GM18870 (cell line): ENCODE measurements around the gene ANKRD13C.

Source experiments
- ATAC-seq: cut with Tn5 transposase; IDR thresholded peaks from one replicate; pipeline ENCODE4 v1.9.1; 2021; ENCODE audit warnings: moderate library complexity; ENCODE audit not compliant: unreplicated experiment

The ANKRD13C gene

DNA sequence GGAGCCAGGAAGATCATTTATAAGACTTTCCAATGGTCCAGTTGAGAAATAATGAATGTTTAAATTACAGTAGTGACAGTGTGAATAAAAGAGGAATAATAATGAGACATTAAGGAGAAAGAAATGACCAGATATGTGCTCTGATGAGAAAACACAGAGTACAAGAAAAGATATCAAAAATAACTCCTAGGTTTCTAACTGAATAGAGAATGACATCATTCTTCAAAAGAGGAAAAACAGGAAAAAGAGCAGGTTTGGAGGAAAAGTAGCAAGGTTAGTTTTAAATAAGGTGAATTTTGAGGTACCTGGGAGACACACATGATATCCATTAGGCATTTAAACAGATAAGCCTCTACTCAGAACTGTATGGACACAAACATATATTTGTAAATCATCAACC, 55.0 kb downstream of the ANKRD13C start:
- no peak for ATAC-seq

DNA sequence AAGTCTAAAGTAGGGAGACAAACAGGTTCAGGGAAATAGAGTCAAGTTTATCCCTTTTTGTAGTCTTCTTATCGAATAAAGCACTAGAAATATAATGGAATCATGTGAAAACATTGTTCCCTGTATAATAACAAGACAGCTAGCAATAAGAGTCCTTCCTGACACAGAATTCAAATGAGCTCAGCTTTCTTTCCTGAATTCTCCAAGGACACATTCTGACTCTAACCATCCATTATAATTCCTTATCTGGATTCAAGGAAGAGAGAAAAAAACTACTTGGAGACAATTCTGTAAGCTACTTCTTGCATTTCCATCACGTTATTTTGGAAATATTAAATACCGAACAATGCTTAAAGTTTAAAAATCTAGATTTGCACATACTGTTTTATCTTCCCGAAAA, 58.8 kb downstream of the ANKRD13C start:
- ATAC-seq = no peak

DNA sequence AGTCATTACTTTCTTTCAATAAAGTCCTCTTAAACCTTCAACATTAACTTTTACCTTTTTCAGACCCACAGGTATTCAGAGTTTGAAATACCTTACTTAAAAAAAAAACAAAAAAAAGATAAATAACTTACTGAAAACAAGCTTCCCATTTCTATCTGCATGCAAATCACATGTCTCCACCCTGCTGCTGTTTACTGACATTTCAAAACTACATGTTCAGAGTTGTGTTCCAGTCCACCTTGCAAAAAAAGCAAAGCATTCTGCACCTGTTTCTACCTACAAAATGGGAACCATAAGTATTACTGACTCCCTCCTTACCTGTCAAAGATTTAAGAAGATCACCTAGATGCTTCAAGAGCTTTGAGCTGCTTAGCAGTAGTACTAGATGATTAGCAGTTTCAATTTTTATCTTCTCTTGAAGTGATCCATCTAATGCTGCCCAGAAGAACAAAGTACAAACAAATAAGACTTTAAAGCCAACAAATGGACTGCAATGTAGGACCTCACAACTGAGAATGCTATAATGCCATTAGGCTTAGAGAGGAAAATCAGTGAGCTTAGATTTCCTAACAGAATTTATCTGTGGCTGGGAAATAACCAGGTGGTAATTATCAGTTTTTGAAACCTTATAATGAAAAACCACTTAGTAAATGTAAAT, 61.2 kb downstream of the ANKRD13C start:
- ATAC-seq = no peak

DNA sequence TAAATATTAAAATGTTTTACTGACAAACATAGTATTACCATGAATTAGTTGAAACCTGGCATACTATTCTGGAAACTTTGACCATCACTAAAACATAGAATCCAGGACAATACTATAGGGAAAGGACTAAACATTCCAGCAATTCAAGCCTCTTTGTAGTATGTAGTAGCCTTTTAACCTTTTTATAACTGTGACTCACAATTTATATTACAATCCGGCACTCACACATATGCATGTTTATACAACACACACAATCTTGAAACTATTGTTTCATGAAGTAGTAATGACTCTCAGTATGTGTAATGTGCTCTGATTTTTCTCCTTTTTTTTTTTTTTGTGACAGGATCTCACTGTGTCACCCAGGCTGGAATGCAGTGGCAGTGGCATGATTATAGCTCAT, 64.3 kb downstream of the ANKRD13C start:
- ATAC-seq = no peak

DNA sequence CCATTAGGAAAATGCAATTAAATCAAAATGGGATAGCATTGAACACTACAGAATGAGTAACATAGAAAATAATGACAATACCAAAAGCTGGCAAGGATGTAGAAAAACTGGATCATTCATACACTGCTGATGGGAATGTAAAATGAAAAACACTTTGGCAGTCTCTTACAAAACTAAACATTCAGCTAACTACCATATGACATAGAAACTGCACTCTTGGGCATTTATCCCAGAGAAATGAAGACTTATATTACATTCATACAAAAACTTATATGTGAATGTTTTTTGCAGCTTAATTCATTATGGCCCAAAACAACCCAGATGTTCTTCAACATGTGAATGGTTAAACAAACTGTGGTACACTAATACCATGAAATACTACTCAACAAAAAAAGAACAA, 66.4 kb downstream of the ANKRD13C start:
- ATAC-seq = no peak

DNA sequence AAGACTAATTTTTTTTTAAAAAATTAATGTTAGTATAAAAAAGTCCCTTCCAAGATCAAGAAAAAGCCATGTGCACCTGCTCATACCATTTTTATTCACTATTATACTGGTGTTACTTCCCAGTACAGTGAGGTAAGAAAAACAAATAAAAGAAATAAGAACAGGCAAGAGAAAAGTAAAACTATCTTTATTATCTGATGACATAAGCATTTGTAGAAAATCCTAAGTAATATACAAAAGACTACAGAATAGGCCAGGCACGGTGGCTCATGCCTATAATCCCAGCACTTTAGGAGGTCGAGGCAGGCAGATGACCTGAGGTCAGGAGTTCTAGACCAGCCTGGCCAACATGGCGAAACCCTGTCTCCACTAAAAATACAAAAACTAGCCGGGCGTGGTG, 68.1 kb downstream of the ANKRD13C start:
- ATAC-seq = no peak

DNA sequence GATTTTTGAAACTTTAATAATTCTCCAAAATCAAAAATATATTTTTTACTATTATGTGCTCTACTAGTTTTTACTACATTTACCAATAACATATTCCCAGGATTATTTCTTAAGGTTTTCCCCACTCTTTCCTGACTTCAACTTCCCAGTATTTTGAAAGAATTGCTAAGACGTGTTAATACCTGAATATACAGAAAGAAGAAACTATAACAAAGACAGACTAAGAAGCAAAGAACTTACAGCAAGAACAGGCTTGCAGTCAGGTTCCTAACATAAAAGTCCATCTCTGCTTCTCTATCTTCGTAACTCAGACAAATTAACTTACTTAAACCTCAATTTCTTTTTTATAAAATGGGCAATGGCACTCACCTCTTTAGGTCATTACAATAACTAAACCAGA, 70.2 kb downstream of the ANKRD13C start:
- ATAC-seq = no peak

DNA sequence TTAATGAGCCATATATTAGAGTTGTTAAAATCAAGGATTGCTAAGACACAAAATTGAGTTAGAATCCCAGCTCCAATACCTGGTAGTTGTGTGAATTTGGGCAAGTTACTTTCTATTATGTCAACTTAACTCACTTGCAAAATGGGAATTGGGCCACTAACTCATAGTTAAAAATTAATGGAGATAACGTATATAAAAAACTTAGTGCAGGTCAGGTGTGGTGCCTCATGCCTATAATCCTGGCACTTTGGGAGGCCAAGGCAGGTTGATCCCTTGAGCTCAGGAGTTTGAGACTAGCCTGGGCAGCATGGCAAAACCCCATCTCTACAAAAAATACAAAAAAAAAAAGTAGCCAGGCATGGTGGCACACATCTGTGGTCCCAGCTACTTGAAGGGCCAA, 75.8 kb downstream of the ANKRD13C start:
- ATAC-seq = no peak

DNA sequence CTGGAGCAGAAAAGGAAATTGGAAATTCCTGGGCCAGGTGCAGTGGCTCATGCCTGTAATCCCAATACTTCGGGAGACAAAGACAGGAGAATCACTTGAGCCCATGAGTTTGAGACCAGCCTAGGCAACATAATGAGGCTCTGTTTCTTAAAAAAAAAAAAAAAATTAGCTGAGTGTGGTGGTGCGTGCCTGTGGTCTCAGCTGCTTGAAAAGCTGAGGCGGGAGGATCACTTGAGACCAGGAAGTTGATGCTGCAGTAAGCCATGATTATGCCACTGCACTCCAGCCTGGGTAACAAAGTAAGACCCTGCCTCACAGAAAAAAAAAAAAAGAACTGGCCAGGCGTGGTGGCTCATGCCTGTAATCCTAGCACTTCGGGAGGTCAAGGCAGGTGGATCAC, 76.6 kb downstream of the ANKRD13C start:
- no peak for ATAC-seq

DNA sequence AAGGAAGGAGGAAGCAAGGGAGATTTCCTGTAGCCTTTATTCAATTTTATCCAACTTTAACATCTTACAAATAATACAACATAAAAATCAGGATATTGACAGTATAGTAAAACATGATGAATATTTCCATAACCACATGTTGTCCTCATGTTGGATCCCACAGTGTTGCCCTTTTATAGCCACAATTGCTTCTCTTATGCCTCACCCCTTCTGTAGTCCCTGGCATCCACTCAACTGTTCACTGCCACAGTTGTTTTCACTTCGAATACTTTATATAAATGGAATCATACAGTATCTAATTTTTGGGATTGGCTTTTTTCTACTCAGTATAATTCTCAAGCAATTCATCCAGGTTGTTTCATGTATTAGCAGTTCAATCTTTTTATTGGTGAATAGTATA, 88.6 kb downstream of the ANKRD13C start:
- no peak for ATAC-seq

DNA sequence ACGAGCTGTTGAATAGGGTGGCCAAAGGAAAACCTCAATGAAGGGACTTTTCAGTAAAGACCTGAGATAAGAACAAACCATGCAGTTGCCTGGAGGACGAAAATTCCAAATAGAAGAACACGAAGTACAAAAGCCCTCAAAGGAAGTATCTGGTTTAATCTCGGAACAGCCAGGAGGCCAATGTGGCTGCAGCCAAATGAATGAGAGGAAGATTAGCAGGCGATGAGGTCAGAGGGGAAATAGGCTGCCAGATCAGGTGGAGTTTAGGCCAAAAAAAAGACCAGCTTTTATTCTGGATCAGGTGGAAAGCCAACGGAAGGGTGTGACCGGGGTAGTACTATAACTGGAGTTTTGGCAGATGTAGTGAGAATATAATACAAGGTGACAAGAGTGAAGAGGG, 89.7 kb downstream of the ANKRD13C start:
- no peak for ATAC-seq

DNA sequence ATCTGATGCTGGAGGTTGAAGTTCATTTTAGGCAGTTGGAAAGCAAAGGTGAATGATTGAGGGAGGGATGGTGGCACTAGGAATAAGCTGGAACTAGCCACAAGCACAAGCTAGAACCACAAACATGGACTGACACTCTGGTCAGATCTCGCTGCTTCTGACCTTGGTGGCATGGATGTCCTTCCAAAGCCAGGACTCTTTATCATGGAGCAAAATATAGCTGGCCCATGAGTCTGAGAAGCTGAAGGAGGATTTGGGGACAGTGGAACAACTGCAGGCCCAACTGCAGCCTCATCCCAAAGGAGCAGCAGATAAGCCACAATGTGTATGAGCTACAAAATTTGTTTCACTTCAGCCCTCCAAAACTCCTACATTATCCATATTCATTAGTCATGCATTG, 97.9 kb downstream of the ANKRD13C start:
- ATAC-seq = no peak

DNA sequence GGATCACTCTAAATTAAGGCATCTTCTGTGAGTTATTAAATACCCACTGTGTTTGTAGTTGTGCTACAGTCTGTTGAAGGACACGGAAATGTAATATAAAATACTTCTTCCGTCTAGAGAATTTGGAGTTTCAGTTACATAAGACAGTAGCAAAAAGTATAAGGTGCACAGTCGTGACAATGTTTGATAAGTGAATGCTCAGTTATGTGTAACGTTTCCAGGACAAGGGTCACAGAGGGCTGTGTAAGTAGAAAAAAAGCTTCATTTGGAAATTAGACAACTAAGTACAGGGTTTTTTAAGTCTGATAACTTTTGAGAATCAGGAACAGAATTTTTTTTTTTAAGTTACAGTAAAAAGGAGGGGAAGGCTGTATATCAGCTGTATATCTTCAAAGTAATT, 105.8 kb downstream of the ANKRD13C start:
- no peak for ATAC-seq

DNA sequence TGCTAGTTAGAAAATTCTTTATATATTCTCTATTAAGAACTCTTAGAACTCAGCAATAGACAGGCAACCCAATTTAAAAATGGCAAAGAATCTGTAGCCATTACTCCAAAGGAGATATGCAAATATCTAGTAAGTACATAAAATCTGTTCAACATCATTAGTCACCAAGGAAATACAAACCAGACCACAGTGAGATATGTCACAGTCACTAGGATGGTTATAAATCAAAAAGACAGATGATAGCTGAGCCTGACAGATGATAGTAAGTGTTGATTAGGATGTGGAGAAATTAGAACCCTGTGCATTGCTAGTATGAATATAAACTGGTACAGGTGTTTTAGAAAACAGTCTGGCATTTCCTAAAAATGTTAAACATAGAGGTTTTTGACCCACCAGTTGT, 106.8 kb downstream of the ANKRD13C start:
- no peak for ATAC-seq

DNA sequence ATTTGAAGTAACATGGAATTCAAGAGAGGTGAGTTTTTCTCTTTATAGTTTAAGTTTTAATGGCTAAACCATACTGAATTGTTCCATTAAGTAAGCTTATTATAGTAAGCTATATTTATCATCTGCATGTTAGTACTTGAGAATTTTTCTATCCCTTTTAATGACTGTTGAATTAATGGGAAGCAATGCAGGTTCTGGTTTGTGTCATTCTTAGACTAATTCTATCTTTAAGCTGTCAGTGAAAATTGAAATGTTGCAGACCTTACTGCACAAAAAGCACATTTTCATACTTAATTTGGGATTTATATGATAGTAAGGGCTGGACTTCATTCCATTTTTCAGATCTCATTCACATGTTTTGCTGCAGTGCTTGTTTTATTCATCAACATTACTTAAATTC, 107.4 kb downstream of the ANKRD13C start:
- no peak for ATAC-seq

DNA sequence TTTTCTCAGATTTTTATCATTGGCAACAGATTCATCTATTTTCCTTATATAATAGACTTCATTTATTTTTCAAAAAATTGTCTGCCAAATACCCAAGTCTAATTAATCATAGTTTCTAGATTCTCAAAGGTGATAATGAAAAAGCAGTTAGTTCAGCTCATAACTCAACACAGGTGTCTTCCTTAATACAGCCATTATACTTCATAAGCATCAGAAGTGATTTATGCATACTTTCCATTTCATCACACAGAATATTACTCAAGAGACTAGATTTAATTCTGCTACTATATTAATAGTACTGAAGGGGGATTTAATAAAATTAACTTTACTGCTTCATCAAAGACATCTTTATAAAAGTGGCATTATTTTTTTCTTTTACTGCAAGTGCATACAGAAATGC, 114.6 kb downstream of the ANKRD13C start:
- ATAC-seq = no peak

DNA sequence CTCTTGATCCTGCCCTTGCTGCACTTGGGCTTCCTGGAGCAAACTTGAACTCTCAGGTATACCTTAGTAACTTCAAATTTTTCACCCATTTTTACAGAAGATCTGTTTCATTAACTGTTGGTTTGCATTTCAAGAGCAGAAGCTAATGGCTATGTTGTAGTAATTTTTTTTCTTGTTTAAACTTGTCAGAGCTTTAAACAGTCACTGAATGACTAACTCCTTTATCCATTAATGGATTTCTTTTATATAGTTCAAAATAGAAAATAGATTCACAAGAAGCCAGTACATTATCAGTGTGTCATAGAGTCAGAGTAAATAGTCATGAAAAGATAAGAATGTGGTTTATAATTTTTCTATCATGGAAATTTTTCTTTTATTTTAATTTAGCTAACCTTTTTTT, 119.8 kb downstream of the ANKRD13C start:
- no peak for ATAC-seq

DNA sequence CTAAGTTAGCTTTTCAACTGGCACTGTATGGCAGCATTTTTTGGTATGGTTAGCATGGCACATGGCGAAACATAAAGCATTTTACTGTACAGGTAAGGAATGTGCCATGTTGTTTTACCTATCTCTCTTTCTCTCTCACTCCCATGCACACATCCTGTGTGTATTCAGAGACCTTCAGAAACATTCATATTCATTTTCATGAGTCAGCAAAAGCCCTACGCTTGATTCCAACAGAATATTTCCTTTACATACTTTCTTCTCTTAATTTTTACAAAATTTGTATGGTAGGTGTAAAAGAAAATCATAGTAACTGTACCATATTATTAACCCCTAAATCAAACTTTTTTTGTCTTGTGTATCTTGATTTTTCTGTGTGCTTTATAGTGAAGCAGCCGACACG, 123.0 kb downstream of the ANKRD13C start:
- no peak for ATAC-seq

DNA sequence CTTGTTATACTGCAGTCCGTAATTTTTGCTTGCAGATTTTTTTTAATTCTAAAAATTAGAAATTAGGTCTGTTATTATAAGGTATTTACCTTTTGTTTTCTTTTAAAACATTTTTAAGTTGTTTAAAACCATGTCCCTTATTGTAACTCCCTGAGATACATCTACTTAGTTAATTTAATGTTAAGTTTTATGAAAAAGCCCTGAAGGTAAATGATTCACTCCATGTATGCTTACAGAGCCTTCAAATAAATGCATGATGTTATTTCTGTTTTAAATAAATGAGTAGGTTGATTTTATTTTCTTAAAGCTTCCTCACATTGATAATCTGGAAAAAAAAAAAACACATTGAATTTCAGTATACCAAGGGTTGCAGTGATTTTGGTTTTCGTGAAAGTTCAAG, 125.9 kb downstream of the ANKRD13C start:
- ATAC-seq = no peak

DNA sequence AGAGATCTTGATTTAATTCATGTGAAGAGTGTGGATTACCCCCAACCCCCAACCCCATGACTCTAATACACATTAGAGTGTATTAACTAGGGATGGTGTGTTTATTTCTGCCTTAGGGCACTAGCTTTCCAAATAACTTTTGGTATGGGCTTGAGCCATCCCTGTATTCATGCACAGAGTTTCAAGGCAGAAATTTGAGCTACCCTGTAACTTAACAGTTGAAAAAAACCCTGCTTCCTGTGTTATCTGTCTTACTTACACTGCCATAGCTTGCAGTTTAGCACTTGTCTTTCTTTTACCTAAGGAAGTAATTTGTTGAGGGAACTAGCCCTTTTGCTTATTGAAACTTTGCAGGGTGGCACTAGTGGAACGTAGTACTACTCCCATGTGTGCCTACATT, 127.1 kb downstream of the ANKRD13C start:
- no peak for ATAC-seq

DNA sequence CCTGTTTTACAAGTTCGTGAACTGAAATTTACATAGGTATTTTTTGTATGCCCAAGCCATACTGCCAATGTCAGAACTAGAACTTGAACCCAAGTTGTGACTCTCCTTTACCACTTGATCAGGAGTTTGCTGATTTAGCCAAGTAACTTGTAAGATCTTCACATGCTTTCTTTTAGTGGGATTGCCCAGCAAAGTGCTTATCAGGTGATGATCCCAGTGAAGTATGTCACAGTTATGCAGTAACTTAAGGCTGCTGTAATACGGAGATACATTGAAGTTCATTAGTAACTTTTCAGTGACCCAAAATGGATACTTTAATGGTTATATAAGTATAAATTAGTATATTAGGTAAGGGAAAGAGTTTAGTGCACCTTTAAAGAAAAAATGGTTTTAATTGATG, 129.6 kb downstream of the ANKRD13C start:
- ATAC-seq = no peak

DNA sequence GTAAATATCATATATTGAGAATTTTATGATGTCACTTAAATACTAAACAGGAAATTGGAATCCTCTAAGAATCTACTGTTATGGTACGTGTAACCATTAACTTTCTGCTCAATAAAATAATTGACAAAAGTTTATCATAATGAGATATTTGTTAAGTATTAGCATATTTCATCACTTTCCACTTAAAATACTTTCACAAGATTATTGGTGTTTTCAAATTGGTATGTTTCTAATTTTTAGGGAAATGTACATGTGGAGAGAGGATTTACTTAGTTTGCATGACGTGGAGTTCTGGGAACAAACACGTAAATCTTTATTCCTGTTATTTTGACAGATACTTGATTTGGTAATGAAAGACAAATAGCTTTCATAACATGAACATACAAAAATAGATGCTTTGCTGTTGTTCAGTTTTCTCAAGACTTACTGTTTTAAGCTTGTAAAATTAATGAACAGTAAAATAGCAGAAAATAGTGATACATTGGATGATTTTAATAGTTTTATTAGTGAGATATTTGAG, 131.7 kb downstream of the ANKRD13C start:
- ATAC-seq = no peak
